GM12878 (cell line): Measurements from ENCODE around the gene ZNF260. TPM values are rescaled to one million over a fixed set of nuclear protein-coding genes. Genes with fewer than 3 reads are reported as not detected.

Experiments used
- ATAC-seq: fragments of 200-7000 bp; cut with Tn5 transposase; 3 replicates; pipeline ENCODE4 v1.9.1; 2020; ENCODE audit warnings: mild to moderate bottlenecking, moderate library complexity
- BruUV-seq: library from RNA; stranded (reverse); fragments of 400-500 nt; replicated peaks from 2 replicates; lab custom pipeline; 2021; lab: Mats Ljungman, UMichigan
- CTCF ChIA-PET: fragments of 300-600 bp; sonication (Branson Sonifier 250); formaldehyde crosslinking; extraction: SDS; loops from one replicate; lab custom pipeline; 2021; ENCODE audit warnings: inconsistent platforms; lab: Yijun Ruan, JAX
- POLR2A ChIA-PET: fragments of 350-600 bp; formaldehyde crosslinking; extraction: SDS; loops from one replicate; lab custom pipeline; 2021; ENCODE audit warnings: inconsistent platforms; lab: Charles Lee
- RAD21 ChIA-PET: fragments of 300-600 bp; sonication (Branson Sonifier 250); formaldehyde crosslinking; loops from one replicate; lab custom pipeline; 2023; ENCODE audit warnings: antibody characterized with exemption; ENCODE audit not compliant: unreplicated experiment; lab: Charles Lee
- SMC1A ChIA-PET: fragments of 300-600 bp; sonication (Branson Sonifier 250); formaldehyde crosslinking; loops from one replicate; lab custom pipeline; 2023; ENCODE audit not compliant: unreplicated experiment, uncharacterized antibody; lab: Charles Lee
- DNase-seq: peaks from one replicate; pipeline ENCODE4 v3.0.0-alpha.2; 2011; ENCODE audit warnings: low read depth, low spot score
- FAIRE-seq: peaks from 3 replicates; lab custom pipeline; 2011; peaks lifted over from hg19 to GRCh38; lab: Jason Lieb, UNC
- H2AFZ ChIP-seq: 2 replicates; pipeline ENCODE4 v1.6.0; 2011; ENCODE audit warnings: low read depth, low read length, control low read depth; ENCODE audit not compliant: control insufficient read depth
- H3K27ac ChIP-seq: 2 replicates; pipeline ENCODE4 v1.5.1; 2011; ENCODE audit warnings: control low read depth; ENCODE audit not compliant: control insufficient read depth, insufficient read depth
- H3K27me3 ChIP-seq, 2 experiments: replicated peaks in 1 of 2; 2 replicates each; pipeline versions ENCODE4 v1.6.0 to v1.6.1; 2011; ENCODE audit warnings: low read length in 1 of 2; ENCODE audit not compliant: control insufficient read depth in 2 of 2, insufficient read depth in 2 of 2
- H3K36me3 ChIP-seq, 2 experiments: 2 replicates each; pipeline ENCODE4 v1.5.1; 2011; ENCODE audit warnings: low read length in 1 of 2; ENCODE audit not compliant: control insufficient read depth in 2 of 2, insufficient read depth in 2 of 2
- H3K4me1 ChIP-seq: 2 replicates; pipeline ENCODE4 v1.6.1; 2011; ENCODE audit warnings: mild to moderate bottlenecking, low read length, moderate library complexity, mixed read lengths; ENCODE audit not compliant: control insufficient read depth, insufficient read depth
- H3K4me2 ChIP-seq: 2 replicates; pipeline ENCODE4 v1.6.0; 2011; ENCODE audit warnings: control low read depth; ENCODE audit not compliant: control insufficient read depth, insufficient read depth
- H3K4me3 ChIP-seq: fragments of 200-600 bp; sonication (generic); 2 replicates; pipeline ENCODE4 v1.5.1; 2016
- H3K79me2 ChIP-seq: 2 replicates; pipeline ENCODE4 v1.6.0; 2011; ENCODE audit warnings: low read length; ENCODE audit not compliant: control insufficient read depth, insufficient read depth
- H3K9ac ChIP-seq: 2 replicates; pipeline ENCODE4 v1.8.0; 2011; ENCODE audit warnings: low read length, control low read depth, mixed read lengths; ENCODE audit not compliant: control insufficient read depth, insufficient read depth
- H3K9me3 ChIP-seq: replicated peaks from 3 replicates; pipeline ENCODE4 v1.5.1; 2011; ENCODE audit warnings: mild to moderate bottlenecking, low read length; ENCODE audit not compliant: control insufficient read depth, insufficient read depth
- H4K20me1 ChIP-seq: 2 replicates; pipeline ENCODE4 v1.6.0; 2011; ENCODE audit not compliant: control insufficient read depth, insufficient read depth
- CBFB ChIP-seq: IDR thresholded peaks from 2 replicates; pipeline ENCODE4 v1.6.1; 2016; ENCODE audit warnings: antibody characterized with exemption, low read depth
- CHD1 ChIP-seq: IDR thresholded peaks from 2 replicates; pipeline ENCODE4 v1.6.1; 2012; ENCODE audit warnings: low read depth, low read length, improper control_type of control experiment
- CREM ChIP-seq: IDR thresholded peaks from 2 replicates; pipeline ENCODE4 v1.6.1; 2014; ENCODE audit warnings: antibody characterized with exemption, low read depth
- FOXK2 ChIP-seq: fragments of 450-650 bp; IDR thresholded peaks from 2 replicates; pipeline ENCODE4 v1.6.1; 2017; ENCODE audit warnings: mild to moderate bottlenecking, moderate library complexity
- IKZF1 ChIP-seq: fragments of 450-650 bp; conservative IDR thresholded peaks from 2 replicates; pipeline ENCODE4 v1.6.1; 2017; ENCODE audit warnings: antibody characterized with exemption, mild to moderate bottlenecking
- PAX5 ChIP-seq: IDR thresholded peaks from 2 replicates; pipeline ENCODE4 v1.6.1; 2011; ENCODE audit warnings: low read depth, low read length, borderline replicate concordance
- POLR2AphosphoS5 ChIP-seq: IDR thresholded peaks from 2 replicates; pipeline ENCODE4 v1.6.1; 2011; ENCODE audit warnings: mild to moderate bottlenecking, low read length, inconsistent platforms
- RELA ChIP-seq: fragments of 450-650 bp; IDR thresholded peaks from 2 replicates; pipeline ENCODE4 v1.8.0; 2014; ENCODE audit warnings: borderline replicate concordance; ENCODE audit not compliant: partially characterized antibody
- RELB ChIP-seq: fragments of 450-650 bp; IDR thresholded peaks from 2 replicates; pipeline ENCODE4 v1.6.1; 2017; ENCODE audit warnings: low read depth, mild to moderate bottlenecking, moderate library complexity
- RFX5 ChIP-seq: IDR thresholded peaks from 2 replicates; pipeline ENCODE4 v1.6.1; 2011; ENCODE audit warnings: low read depth, low read length, improper control_type of control experiment
- SP1 ChIP-seq: IDR thresholded peaks from one replicate; pipeline ENCODE4 v1.6.1; 2011; ENCODE audit warnings: low read depth, low read length
- SREBF1 ChIP-seq: IDR thresholded peaks from 2 replicates; pipeline ENCODE4 v1.6.1; 2012; ENCODE audit warnings: mild to moderate bottlenecking, low read length
- TBL1XR1 ChIP-seq: IDR thresholded peaks from 2 replicates; pipeline ENCODE4 v1.6.1; 2012; ENCODE audit warnings: low read depth, low read length, improper control_type of control experiment
- ZBTB4 ChIP-seq: fragments of 450-650 bp; formaldehyde crosslinking; IDR thresholded peaks from 2 replicates; pipeline ENCODE4 v1.4.0; 2022; ENCODE audit warnings: mild to moderate bottlenecking, moderate library complexity
- WGBS: methylation state at CpG from one replicate; pipeline ENCODE4 v1.1.6; 2016; ENCODE audit warnings: low lambda C conversion rate; ENCODE audit not compliant: insufficient replicate concordance, insufficient coverage; ENCODE audit errors: missing lambda C conversion rate; 5-methylcytosine and 5-hydroxymethylcytosine counted together
- in situ Hi-C: fragments of 300-500 bp; cut with MboI; formaldehyde crosslinking; loops from 9 replicates; pipeline ENCODE4 v1.14.3; 2018; ENCODE audit warnings: mixed read lengths
- intact Hi-C: fragments of 100-400 bp; cut with micrococcal nuclease; formaldehyde crosslinking; loops from one replicate; pipeline ENCODE4 v1.14.2; 2022; ENCODE audit not compliant: unreplicated experiment
- polyA plus RNA-seq, 11 experiments: library from polyadenylated mRNA; depleted of rRNA in 4 of 11; unstranded in 6 of 11; stranded (reverse) in 5 of 11; fragments of >200 nt; fragmentation: Nextera tagmentation in 4 of 11; fragmentation: Illumina TruSeq in 1 of 11; extraction: Ambion mirVana in 4 of 11; extraction: Trizol in 1 of 11; gene quantifications; 1 replicate in 1 of 11; 2 replicates in 10 of 11; pipeline versions ENCODE4 v1.2.1 to v1.2.3, GENCODE V29; 2011 to 2016; ENCODE audit warnings: inconsistent platforms in 2 of 11, missing spikeins in 2 of 11, low read depth in 1 of 11
- total RNA-seq, 4 experiments: library from RNA; depleted of rRNA in 3 of 4; stranded (reverse); fragments of >200 nt in 3 of 4; fragmentation: Illumina TruSeq in 1 of 4; extraction: Trizol in 1 of 4; gene quantifications; 2 replicates each; pipeline versions ENCODE4 v1.2.1 to v1.2.3, GENCODE V29; 2013 to 2021

The ZNF260 gene
- total and polyA plus RNA-seq, 10 of the 15 experiments (the other 5 are each of a cell fraction or from before 2014, with no cell fraction given), result 1.9 to 9.7 (median 7.1) TPM

GRCh38 chr19:36508325-36508724, 19.7 kb downstream of the ZNF260 start:
- intact Hi-C loops, result no loop called here
- Histone ChIP-seq H3K27me3 (no peaks in the 10 kb centered on the region), H3K9ac (no peak overlapping the region), H4K20me1 (no peaks in the 10 kb centered on the region), H3K9me3 (peaks cover 7% of the 10 kb centered on the region), H3K27ac (no peak overlapping the region), H3K36me3 (no peaks in the 10 kb centered on the region), H2AFZ (no peak overlapping the region), H3K4me2 (no peak overlapping the region), H3K79me2 (no peaks in the 10 kb centered on the region), H3K4me3 (no peak overlapping the region), H3K4me1 (no peaks in the 10 kb centered on the region)
- TF ChIP-seq POLR2AphosphoS5 (no peak), PAX5 (no peak), TBL1XR1 (no peak), SREBF1 (no peak), ZBTB4 (CRISPR knock-in tag) (no peak), RELA (no peak), SP1 (no peak), IKZF1 (no peak), RELB (no peak), FOXK2 (no peak), RFX5 (no peak), CBFB (no peak), CHD1 (no peak), CREM (no peak)
- POLR2A ChIA-PET, result no interaction called here
- WGBS, result 100% methylated on average over 1 of the region's 3 CpGs
- SMC1A ChIA-PET, result no interaction called here
- CTCF ChIA-PET, result no interaction called here
- in situ Hi-C loops, result no loop called here
- RAD21 ChIA-PET, result no interaction called here
- no peak for FAIRE-seq
- no TSS peak for BruUV-seq
- no peak for DNase-seq
- no peak for ATAC-seq
